Activated T-cell treated with anti-CD3 and anti-CD28 coated beads for 1 hour (primary cell): ENCODE measurements around the gene NCK1.

Experiments
- DNase-seq: peaks from one replicate; pipeline ENCODE4 v3.0.0-alpha.2; 2020; ENCODE audit warnings: low read depth

The NCK1 gene

GRCh38 chr3:136861890-136862616 is at the start of gene NCK1:
NCK1 (plus strand) TSS chr3:136862208; CDS start chr3:136928002, 65,794 bp downstream.
- DNase-seq = peak; percentile 97

DNA sequence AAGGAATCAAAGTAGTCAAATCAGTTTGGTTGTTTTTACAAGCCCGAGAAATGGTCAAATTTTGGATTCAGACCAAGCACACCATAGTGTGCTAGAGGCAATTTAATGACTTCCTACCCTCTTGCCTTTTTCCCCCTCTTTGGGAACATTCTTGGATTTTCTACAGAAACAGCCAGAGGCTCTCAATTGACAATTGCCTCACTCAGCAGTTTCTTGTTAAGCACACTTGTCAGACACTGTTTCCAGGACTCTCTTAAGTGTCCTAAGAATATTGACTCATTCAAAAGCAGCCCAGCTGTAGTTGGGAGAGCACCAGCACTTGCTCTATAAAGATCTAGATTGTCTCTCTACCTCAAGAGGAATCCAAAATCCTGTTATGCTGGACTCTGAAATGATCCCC is 44.6 kb upstream of the NCK1 start:
- DNase-seq = no peak

- no peak for DNase-seq
These were observed 43.7 kb upstream of the NCK1 start for GRCh38 chr3:136818191-136818768.

DNA sequence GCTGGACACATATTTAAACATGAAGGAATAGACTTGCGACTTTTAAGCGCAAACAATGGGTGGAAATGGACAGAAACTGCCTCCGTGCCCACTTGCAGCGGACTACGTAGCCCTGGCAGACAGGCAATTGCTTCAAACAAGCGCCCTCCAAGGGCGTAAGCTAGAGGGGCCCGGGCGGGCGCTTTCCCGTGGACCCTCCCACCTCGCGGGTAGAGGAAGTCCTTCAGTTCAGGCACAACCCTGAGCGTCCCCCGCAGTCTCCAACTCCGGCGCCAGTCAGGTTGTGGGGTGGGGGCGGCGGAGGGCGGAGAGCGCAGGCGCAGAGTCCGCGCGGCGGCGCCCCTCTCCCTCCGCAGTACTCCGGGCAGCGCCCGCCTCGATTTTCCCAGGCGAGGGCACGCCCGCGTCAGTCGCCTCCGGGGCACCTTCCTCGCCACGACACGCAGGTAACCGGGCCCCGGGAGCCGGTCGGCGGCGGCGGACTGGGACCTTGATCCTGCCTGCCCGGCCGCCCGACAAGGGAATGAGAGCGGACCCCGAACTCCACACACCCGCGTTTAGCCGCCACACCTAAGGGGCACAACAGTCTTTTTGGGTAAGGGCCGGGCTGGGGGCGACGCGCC is 43.1 kb upstream of the NCK1 start, which contains the start of gene SLC35G2:
SLC35G2 (plus strand) TSS at position 358 of the 623 bp plus-strand sequence. CDS start 35,335 bp downstream, outside the sequence.
- peak; percentile 2 for DNase-seq

DNA sequence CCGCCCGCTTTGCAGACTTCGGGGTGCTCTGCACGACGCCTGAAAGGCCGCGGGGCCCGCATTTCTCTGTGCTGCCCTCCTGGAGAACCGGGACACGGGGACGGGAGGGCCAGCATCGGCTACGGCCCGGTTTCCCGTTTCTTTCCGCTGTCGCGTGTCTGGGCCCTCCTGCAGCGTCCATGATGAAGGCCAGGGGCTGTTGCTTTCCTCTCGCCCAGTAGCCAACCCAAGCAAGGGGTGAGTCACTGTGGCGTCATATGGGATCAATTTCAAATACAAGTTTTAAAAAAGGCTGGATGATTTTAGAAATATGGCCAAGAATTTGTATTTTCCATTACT is 42.6 kb upstream of the NCK1 start:
- DNase-seq = no peak

GRCh38 chr3:136819731-136820679 is 42.0 kb upstream of the NCK1 start:
- peak; percentile 14 for DNase-seq

GRCh38 chr3:136831461-136831860 is 30.5 kb upstream of the NCK1 start:
- no peak for DNase-seq

DNA sequence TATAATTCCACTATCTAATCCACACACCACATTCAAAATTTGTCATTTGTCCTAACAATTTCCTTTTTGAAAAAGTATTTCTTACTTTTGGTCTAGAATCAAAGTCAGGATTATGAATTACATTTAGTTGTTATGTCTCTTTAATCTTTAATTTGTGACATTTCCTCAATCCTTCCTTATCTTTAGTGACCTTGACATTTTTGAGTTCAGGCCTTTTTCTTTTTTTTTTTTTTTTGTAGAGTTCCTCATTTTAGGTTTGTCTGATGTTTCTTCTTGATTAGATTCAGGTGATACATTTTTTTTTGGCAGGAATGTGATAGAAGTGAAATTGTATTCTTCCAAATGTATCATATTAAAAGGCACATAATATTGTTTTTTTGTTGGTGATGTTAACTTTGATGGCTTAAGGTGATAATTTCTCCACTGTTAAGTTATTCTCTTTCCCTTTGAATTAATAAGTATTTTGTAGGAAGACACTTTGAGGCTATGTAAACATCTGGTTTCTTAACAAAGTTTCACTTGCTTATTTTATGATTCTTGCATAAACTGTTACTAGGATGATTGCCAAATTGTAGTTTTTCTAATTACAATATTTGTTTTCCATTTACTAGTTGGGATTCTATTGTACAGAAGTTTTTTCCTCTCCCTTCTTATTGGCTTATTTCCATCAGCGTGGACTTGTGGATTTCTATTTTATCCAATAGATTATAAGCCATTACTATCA is 26.8 kb upstream of the NCK1 start:
- DNase-seq = no peak

GRCh38 chr3:136835813-136836510 is 26.0 kb upstream of the NCK1 start:
- DNase-seq = no peak

GRCh38 chr3:136836511-136837156 is 25.4 kb upstream of the NCK1 start:
- no peak for DNase-seq

DNA sequence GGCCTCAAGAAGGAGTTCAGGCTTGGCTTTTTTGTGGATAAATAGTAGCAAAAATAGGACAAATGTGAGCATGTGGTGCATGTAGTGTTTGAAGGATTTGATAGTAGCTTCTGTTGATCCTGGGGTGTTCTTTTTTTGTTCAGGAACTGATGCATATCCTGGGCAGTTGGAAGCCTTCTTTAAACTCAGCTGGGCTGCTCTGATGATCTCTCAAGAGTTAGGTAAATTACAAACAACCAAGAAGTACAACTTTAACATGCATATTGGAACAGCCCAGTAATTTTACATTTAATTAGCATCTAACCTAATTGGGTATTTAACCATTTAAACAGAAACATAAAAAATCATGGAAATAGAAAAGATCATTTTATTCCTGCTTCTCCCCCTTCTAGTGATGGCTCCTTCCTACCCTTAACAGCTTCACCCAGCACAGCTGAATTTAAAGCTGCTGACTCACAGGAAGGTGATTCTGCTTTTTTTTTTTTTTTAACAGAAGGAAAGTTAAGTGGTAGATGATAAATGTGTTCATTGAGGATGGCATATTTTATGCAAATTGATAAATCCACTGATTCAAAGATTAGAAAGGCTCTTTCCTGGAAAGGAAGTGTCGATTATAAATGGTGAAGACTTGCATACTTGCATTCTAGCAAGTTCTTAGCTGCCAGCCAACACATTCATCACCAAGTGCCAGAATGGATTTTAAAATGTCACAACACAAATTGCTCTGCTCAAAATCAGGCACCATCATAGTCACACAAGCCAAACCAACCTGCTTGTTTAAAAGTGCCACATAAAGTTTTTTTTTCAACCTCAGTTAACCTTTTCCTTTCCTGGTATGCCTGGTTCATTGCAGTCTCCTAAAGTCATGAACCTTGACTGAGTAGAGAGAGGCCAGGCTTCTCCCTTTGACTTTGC is 23.1 kb upstream of the NCK1 start:
- no peak for DNase-seq

GRCh38 chr3:136839556-136839931 is 22.5 kb upstream of the NCK1 start:
- DNase-seq = no peak

DNA sequence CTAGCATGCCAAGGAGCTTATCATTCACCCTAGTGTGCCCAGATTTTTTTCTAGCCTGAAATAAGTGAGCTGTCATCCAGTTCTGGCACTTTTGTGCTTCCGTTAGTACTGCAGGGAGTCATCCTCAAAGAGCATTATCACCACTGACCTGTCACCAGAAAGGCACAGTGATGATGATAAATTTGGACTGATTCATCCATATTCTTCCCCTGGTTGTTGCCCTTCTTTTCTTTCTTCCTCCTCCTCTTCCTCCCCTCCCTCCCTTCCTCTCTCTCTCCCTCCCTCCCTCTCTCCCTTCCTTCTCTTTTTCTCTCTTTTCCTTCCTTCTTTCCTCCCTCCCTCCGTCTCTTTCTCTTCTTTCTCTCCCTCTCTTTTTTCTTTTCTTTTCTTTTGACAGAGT is 21.8 kb upstream of the NCK1 start:
- DNase-seq = no peak

DNA sequence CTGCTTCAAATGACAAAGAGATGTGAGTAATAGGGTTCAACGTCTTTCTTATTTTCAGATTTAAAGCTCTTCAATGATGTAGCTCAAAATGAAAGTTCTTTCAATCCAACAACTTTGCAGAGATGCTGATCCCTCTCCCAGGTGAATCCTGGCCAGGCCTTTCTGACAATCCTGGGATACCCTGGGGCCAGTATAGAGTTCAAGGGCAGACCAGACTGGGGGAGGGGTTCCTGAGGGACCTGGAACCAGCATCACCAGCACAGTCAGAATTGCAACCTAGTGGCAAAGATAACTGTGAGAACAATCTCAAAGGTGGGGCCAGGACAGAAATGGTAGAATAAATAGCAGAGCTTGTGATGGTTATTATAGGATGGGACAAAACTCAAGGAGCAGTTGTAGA is 19.7 kb upstream of the NCK1 start:
- DNase-seq = no peak

GRCh38 chr3:136844724-136845123 is 17.3 kb upstream of the NCK1 start:
- no peak for DNase-seq

DNA sequence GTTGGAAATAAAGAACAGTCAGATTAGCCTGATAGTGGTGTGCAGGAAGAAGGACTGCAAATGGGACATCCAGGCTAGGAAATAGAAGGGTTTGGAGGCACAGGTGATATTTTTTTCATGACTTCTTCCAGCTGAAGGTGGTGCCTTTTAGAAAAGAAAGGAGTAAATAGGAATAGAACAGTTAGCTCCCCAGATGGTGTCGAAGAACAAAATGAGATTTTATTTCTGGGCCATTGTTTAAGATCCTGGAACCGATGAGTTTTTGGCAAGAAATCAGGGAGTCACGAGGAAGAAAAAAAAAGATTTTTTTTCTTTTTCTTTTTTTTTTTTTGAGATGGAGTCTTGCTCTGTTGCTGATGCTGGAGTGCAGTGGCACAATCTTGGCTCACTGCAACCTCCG is 9.8 kb upstream of the NCK1 start:
- DNase-seq = no peak

GRCh38 chr3:136856665-136857064 is 5.3 kb upstream of the NCK1 start:
- no peak for DNase-seq

DNA sequence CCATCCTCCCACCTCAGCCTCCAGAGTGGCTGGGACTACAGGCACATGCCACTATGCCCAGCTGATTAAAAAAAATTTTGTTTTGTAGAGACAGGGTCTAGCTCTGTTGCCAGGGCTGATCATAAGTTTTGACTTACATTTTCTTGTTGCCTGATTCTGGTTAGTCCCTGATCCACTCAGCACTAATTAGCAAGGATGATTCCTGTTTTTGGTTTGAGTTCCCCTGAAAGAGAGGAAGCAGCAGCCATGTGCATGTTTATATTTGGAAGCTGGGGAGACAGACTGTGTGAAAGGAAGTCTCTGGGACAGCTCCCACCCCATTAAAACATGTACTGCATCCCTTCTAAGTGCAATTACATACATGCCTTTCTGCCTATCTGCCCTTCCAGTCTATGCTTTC is 3.6 kb upstream of the NCK1 start:
- no peak for DNase-seq

DNA sequence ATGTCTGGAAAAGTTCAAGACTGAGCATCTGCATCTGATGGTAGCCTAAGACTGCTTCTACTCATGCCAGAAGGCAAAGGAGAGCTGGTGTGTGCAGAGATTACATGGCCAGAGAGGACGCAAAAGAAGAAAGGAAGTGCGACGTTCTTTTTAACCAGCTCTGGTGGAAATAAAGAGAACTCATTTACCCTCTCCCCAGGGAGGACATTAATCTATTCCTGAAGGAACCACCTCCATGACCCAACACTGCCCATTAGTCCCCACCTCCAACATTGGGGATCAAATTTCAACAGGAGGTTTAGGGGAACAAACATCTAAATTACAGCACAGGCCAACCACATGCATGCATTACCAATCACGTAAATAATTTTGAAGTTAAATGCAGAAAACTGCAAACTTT is 1.5 kb upstream of the NCK1 start:
- no peak for DNase-seq
